NOMO-1 treated with DMSO at 0.1 percent for 48 hours (cell line): ENCODE measurements around the gene CHST4.
A peak's percentile ranks its signal among the peaks of the same experiment; 100 is the strongest.
"Not testable (repeated sequence)": the region's sequence is repeated elsewhere in the genome, so short reads cannot be mapped to it uniquely, and the experiment has no call there.

Source experiments
- DNase-seq: peaks from one replicate; lab custom pipeline; 2025; ENCODE audit not compliant: unreplicated experiment; lab: John Stamatoyannopoulos, UW

CHST4 gene

DNA sequence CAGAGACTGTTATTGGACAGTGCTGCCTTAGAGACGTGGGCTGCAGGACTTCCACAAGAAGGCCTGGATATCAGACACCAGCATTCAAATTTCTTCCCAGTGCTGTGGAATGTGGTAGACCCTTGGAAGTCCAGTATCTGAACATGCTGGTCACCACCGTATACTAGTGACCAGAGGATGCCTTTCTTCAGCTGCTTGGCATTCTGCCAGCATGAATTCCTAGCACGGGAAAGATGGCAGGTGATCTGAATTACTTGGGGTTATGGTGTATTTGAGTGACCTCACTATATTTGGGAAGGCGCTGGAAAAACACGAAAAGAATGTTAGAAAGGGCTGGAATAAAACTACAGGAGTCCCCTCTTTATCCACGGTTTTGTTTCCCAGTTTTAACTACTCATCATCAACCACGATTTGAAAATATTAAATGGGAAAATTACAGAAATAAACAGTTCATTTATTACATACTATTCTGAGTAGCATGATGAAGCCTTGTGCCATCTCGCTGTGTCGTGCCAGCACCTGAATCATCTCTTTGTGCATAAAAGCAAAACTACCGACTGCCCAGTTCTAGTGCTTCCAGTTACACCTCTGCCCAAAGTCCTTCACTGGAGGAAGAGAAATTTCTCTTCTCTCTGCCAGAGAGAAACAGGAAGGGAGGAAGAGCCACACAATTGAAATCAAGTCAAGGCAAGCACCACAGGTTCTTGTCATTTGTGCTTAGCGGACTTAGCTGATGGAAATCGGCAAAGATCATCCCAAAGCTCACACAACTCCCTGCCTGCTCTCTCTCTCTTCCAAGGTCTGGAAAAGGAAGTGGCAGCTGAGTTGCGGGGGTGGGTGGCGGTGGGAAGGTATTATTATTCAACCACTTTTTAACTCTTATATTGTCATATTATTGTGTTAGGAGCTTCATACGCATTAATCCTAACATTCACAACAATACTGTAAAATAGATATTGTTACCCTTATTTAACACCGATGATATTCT is 1.4 kb upstream of the CHST4 start:
- no peak for DNase-seq

DNA sequence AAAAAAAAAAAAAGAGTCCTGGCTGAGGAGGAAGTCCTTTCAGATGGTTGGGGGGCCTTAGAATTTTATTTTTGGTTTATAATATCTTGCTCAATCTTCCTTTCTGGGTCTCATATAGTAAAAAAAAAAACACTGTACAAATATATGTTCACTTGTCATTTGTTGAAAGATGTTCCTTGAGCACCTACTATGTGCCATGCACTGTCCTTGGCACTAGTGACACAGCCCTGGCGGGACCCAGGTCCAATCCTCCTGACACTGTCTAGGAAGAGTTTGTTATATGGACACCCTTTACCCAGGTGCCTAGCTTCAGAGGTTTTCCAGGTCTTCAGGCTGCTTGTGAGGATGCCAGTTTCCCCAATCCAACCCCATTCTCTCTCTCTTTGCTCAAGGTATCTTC is 2.0 kb downstream of the CHST4 start:
- no peak for DNase-seq

DNA sequence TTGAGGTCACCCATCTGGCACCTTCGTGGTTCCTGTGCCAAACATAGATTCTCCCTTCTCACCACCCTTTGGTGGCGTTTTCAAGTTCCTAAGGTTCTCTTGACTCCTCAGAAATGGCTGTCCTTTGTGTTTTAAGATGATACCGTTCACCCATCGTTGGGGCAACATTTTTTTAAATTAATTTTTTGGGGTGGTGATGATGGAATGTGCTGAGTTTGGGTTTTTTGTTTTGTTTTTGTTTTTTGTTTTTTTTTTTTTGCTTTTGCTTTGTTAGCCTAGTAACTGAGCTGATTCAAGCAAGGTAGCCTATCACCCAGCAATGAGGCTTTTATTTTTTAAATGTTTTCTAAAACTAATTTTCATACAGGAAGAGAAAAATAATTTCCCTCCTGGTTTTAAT is 2.6 kb downstream of the CHST4 start:
- no peak for DNase-seq

DNA sequence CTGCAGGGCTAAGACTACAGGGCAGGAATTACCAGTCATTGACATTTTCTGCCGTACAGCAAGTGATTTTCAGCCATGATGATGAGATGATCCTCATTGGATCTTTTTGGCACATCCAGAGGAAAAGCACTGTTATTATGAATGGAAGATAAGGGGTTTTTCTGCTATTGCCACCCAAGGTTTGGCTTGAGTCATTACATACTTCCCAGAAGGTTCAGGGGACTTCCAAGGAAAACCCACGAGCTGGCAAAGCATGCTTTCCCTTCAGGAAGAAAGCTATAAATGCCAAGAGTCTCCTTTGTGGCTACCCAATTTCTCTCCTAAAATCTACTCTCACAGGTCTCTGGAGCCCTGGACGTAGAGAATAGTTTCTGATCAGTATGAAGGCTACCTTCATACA is 6.1 kb downstream of the CHST4 start:
- DNase-seq = no peak

DNA sequence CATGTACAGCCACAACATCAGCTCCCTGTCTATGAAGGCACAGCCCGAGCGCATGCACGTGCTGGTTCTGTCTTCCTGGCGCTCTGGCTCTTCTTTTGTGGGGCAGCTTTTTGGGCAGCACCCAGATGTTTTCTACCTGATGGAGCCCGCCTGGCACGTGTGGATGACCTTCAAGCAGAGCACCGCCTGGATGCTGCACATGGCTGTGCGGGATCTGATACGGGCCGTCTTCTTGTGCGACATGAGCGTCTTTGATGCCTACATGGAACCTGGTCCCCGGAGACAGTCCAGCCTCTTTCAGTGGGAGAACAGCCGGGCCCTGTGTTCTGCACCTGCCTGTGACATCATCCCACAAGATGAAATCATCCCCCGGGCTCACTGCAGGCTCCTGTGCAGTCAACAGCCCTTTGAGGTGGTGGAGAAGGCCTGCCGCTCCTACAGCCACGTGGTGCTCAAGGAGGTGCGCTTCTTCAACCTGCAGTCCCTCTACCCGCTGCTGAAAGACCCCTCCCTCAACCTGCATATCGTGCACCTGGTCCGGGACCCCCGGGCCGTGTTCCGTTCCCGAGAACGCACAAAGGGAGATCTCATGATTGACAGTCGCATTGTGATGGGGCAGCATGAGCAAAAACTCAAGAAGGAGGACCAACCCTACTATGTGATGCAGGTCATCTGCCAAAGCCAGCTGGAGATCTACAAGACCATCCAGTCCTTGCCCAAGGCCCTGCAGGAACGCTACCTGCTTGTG is 10.7 kb downstream of the CHST4 start:
- no peak for DNase-seq

DNA sequence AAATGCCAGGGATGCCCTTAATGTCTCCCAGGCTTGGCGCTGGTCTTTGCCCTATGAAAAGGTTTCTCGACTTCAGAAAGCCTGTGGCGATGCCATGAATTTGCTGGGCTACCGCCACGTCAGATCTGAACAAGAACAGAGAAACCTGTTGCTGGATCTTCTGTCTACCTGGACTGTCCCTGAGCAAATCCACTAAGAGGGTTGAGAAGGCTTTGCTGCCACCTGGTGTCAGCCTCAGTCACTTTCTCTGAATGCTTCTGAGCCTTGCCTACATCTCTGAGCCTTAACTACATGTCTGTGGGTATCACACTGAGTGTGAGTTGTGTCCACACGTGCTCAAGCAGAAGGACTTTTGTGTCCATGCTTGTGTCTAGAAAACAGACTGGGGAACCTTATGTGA is 11.4 kb downstream of the CHST4 start:
- peak; percentile 21 for DNase-seq

DNA sequence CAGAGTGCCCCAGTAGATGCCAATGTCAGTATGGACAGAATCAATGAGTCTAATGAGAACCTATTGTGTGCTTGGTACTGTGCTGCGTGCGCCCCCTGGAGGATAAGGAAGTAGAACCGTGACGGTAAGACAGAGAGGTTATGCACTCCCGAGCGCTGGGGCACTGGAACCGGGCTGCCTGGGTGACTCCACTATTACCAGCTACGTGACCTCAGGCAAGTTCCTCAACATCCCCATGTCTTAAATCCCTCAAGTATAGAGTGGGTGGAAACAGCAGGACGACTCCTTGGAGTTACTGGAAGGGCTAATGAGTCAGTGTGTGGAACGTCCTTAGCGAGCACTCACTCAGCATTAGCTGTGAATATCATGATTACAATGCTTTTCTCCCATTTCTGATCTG is 16.2 kb downstream of the CHST4 start:
- peak; percentile 30 for DNase-seq

DNA sequence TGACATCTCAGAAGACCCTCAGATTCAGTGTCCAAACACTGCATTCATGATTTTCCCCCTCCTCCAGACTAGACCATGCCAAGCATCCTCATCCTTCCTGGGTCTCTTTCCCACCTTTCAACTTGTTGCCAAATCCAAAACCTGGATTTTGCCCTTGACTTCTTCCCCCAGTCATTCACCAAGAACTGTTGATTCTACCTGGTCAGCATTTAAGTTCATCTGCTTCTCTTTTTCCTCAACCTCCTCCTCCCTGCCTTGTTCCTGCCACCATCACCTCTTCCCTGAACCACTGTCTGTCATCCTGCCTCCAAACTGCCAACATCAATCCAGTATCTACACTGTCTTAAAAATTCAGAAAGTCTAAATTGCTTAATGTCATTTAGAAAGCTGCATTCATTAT is 20.9 kb downstream of the CHST4 start:
- DNase-seq = no peak

DNA sequence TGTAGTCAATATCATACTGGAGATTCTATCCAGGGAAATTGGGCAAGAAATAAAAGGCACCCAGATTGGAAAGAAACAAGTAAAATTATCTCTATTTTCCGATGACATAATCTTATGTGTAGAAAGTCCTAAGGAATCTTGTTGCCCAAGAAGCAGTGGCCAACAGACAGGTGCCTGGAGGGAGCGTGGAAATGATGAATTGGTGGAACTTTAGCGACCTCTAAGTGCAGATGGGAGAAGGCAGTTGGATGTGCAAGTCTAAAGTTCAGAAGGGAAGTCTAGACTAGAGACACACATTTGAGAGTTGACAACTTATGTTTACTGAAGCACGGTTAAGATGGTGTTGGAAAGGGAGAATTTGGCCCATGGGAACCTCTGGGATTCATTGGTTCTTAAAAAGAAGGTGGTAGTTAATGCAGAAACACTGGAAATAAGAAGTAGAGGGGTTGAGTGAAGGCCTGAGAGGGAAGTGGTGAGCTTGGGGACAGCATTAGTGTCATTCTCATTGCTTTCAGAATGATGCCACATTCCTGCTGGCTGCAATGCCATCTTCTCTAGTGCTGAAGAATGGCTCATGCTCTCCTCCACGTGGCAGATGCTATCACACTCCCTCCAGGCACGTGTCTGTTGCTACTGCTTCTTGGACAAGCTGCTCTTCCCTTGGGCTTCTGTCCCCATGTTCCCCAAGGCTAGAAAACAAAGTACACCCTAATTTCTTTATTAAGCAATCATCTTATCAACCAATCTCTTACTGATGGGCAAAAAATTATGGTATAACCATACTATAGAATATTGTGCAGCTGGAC is 26.7 kb downstream of the CHST4 start:
- no peak for DNase-seq

DNA sequence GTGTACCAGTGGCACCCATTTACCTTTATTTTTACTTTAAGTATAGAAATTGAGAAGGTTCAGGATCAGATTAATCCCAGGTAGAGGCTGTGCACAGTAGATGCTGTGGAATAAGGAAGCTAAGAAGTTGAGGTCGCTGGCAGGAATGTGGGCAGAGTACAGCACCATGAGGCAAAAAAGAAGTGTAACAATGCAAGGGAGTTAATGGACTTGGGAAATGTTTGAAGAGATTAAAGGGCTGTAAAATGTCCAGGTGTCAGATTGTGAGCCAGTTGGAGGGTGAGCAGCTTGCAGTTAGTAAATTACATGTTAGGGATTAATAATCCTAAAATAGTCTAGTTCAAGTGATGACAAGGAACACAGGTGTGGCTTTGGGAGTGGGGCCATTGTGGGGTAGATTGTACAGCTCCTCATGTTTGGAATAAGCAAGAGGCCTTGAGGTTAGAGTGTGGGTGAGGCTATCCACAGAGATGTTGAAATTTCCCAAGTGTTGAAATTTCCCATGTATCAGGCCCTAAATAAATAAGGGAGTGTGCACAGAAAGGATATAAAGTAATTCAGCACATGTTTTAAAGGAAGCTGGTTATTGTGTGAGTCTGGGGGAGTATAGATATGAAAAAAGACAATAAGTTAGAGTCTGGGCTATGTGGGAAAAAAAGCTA is 29.1 kb downstream of the CHST4 start:
- DNase-seq = no peak

DNA sequence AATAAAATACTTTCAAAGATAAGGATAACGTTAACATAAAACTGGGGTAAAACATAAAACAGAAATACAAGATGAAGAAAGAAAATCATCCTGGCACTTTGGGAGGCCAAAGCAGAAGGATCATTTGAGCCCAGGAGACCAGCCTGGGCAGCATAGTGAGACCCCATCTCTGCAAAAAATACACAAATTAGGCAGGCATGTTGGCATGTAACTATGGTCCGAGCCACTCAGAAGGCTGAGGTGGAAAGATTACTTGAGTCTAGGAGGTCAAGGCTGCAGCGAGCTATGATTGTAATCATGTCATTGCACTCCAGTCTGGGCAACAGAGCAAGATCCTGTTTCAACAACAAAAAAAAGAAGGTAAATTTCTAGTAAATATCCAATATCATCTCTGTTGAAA is 31.1 kb downstream of the CHST4 start:
- no peak for DNase-seq

DNA sequence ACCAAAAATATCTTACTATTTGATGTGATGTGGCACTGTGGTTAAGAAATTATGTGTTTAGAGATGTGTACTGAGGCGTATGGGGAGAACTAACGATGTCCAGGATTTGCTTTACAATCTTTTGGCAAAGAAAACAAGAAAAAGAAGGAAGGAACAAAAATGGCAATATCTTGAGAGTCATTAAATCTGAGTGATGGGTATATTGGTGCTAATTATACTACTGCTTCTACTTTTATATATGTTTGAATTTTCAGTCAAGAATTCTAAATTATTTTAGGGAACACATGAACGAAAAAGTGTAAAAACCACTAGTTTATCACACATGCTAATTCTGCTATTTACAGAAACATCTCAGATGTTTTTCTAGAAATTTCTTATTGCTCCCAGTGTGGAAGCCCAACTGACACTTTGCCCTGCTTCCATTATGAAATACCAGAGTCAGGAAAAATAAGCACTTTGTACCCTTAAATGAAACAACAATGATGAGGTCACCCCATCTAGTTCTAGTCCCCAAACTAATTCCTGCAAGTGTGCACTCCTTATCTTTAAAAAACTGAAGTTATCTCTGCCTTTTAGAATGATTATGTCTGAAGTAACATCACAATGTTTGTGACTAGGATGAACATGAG is 31.8 kb downstream of the CHST4 start:
- no peak for DNase-seq

DNA sequence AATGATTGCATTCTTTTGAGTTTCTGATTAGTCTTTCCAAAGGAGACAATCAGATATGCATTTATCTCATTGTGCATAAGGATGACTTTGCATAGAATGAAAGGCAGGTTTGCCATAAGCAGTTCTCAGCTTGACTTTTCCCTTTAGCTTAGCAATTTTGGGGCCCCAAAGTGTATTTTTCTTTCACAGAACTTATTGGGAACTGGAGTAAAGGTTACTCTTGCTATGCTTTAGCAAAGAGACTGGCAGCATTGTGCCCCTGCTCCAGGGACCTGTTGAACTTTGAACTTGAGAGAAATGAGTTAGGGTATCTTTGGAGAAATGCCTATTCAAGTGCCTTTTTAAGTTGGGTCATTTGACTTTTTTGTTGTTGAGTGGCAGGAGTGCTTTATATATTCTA is 33.6 kb downstream of the CHST4 start:
- no peak for DNase-seq

DNA sequence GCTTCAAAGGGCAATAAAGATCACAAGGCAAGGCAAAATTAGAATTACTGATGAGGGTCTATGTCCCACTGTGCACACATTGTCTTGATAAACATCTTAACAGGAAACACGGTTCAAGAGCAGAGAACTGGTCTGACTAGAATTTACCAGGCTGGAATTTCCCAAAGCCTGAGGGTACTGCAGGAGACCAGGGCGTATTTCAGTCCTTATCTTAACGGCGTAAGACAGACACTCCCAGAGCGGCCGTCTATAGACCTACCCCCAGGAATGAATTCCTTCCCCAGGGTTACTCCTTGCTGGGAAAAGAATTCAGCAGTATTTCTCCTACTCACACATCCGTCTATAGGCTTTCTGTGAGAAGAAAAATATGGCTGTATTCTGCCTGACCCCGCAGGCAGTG is 35.7 kb downstream of the CHST4 start:
- not testable (repeated sequence) for DNase-seq

DNA sequence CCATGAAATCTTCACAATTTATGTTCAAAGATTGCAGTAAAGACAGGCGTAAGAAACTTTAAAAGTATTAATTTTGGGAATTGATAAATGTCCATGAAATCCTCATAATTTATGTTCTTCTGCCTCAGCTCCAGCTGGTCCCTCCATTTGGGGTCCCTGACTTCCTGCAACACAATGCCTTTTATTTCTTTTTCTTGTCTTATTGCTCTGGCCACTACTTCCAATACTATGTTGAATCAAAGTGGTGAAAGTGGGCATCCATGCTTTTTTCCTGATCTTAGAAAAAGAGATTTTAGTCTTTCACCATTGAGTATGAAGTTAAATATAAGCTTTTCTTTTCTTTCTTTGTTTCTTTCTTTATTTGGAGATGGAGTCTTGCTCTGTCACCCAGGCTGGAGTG is 36.3 kb downstream of the CHST4 start:
- DNase-seq = no peak

DNA sequence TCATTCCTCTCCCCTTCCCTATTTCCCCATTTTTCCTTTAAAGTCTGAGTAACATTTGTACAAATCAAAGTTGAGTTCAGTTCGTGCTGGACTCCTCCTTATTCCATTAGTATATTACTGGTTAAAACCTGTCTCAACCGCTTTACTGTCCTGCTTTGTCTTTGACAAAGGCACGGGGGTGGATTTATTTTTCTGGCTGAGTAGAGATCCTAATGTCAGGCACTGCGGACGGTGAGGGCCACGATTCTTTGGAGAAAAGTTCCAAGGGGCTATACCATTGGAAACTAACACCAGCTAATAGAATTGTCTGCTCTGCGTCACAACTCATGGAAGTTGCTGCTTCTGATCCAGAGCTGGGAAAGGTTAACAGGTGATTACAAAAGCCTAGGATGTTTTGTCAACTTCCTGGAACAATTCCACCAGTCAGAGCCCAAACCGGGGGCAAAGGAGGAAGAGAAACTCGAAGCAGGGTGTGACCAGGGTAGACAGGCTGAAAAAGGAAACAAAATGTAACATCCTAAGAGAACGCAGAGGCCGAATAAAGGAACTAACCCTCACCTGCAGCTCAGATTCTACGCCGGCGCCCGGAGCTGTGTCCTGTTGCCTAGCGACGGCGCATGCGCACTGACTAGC is 38.2 kb downstream of the CHST4 start:
- DNase-seq = peak; percentile 99

DNA sequence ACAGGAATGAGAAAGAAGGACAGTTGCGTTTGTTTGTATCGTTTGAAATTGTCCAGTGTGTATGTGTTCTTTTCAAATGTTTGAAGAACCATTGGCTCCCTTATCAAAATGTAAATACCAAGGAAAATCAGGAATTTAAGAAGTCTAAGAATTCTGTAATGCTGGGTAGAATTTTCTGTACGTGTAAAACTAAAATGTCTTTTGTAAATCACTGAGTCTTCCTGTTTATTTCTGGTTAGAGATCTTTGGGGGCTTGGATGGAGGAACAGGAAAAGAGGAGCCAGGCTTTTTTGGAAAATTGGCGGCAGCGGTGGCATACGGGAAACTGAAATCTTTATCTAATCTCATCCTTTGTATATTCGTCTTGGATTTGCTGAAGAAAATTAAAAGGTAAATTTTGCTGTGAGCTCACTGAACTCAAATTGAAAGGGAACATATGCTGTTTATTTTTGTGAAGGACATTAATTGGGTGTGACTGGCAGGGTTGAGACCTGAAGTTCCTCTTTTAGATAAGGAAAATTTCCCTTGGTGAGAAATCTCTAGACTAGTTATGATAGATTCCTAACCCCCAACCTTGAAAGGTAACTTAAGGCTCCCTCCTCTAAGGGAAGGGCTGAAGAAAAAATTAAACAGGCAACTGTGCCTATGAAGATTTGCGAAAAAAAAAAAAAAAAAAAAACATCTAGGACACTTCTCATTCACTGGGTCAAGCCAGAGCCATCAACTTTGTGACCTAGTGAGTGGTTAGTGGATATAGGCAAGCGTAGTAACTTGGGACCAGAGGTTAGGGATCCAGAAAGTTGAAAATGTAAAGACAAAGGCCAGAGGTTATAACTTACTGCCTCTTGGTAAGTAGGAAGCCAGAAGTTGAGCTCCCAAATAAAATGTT is 39.8 kb downstream of the CHST4 start:
- DNase-seq = peak; percentile 26

DNA sequence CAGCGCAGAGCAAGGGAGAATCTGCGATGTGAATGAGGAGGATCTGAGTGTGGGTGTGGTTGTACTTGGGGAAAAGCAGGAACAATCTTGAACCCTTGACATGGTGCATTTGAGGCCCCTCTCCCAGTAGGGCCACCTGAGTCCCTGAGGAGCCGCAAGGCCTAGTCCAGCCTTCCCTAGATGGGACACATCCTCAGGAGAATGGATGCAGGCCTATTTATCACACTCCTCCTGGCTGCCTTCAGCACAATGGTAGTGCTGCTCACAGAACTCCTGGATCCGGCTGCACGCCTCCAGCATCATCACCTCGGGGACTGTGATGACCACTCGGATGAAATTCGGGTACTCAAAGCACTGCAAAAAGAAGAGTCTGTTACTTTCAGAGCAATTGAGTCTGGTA is 41.7 kb downstream of the CHST4 start:
- no peak for DNase-seq

DNA sequence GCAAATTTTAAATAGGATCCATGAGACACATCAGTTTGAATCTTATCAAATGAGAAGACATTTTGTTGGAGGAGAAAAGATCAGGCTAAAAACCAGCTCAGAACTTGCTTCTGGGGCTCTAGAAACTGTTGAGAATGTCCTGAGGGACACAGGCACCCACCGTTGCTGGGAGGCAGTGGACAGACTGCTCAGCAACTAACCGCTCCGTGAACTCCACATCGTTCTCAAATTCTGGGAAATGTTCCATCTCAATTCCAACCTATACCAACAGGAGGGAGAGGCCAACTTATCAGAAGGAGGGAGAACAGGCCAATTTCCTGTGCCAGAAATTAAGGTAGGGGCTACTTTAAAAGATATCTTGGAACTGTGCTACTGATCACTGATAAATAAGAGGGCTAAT is 42.3 kb downstream of the CHST4 start:
- no peak for DNase-seq
